Umbilical cord (tissue), 2 donors: ENCODE measurements around the gene CD82. TPM values are rescaled to one million over a fixed set of nuclear protein-coding genes. Genes with fewer than 3 reads are reported as not detected.
"Not testable (repeated sequence)": the region's sequence is repeated elsewhere in the genome, so short reads cannot be mapped to it uniquely, and the experiment has no call there.

ENCODE experiments used
- DNase-seq: peaks from one replicate; pipeline ENCODE4 v3.0.0-alpha.2; 2015; ENCODE audit warnings: low spot score
- total RNA-seq: library from RNA; depleted of rRNA; stranded (reverse); fragments of >200 nt; gene quantifications from one replicate; pipeline ENCODE4 v1.2.3, GENCODE V29; 2014; ENCODE audit warnings: low replicate concordance; ENCODE audit not compliant: insufficient read depth

CD82 gene
- total RNA-seq, 1 donor from 2014 or later: 42.6 TPM

- DNase-seq: not testable (repeated sequence)
Measured at GRCh38 chr11:44559940-44560300, 5.5 kb upstream of the CD82 start.

- DNase-seq: no peak
Measured at GRCh38 chr11:44561275-44561805, 4.1 kb upstream of the CD82 start.

GRCh38 chr11:44561964-44562734, 3.3 kb upstream of the CD82 start:
- DNase-seq: no peak

- DNase-seq: no peak
Measured at GRCh38 chr11:44562845-44563460, 2.5 kb upstream of the CD82 start.

GRCh38 chr11:44563711-44564110, 1.8 kb upstream of the CD82 start:
- peak; percentile 64 for DNase-seq

- DNase-seq: peak; percentile 55
Measured at GRCh38 chr11:44564166-44564565, 1.3 kb upstream of the CD82 start.

GRCh38 chr11:44564670-44565210, 723 bp upstream of the CD82 start:
- DNase-seq: no peak

- DNase-seq: no peak
Measured at GRCh38 chr11:44565953-44566949, 788 bp downstream of the CD82 start.

- no peak for DNase-seq
Measured at GRCh38 chr11:44566952-44567875, 1.8 kb downstream of the CD82 start.

- no peak for DNase-seq
Measured at GRCh38 chr11:44567876-44568256, 2.4 kb downstream of the CD82 start.

GRCh38 chr11:44568331-44568657, 2.8 kb downstream of the CD82 start:
- no peak for DNase-seq

GRCh38 chr11:44568658-44569473, 3.4 kb downstream of the CD82 start:
- peak; percentile 90 for DNase-seq

- DNase-seq: no peak
Measured at GRCh38 chr11:44570411-44571155, 5.1 kb downstream of the CD82 start.

GRCh38 chr11:44571871-44572270, 6.4 kb downstream of the CD82 start:
- DNase-seq: peak; percentile 62

- DNase-seq: no peak
Measured at GRCh38 chr11:44572436-44572835, 7.0 kb downstream of the CD82 start.

- no peak for DNase-seq
Measured at GRCh38 chr11:44572884-44573283, 7.4 kb downstream of the CD82 start.

- no peak for DNase-seq
Measured at GRCh38 chr11:44573333-44573732, 7.9 kb downstream of the CD82 start.

- peak; percentile 55 for DNase-seq
Measured at GRCh38 chr11:44574610-44575287, 9.3 kb downstream of the CD82 start.
